ENCODE data around the gene SLC22A1.

DNA sequence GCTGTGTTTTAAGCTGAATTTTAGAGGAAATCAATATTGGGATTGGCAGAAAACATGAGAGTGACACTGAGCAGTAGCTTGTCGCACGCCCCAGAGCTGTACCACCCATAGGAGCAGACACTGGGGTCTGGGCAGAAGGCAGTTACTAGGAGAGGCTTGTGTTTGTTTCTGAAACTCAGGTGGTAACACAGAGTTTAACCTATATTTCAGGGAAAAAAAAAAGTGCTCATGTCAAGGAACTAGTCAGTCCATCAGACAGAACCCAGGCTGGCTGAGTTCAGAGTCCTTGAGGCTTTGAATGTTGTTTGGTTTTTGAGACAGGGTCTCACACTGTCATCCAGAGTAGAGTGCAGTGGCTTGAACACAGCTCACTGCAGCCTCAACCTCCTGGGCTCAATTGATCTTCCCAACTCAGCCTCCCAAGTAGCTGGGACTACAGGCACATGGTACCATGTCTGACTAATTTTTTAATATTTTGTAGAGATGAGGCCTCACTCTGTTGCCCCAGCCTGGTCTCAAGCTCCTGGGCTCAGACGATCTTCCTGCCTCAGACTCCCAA lies 6.6 kb downstream of the SLC22A1 start:
- TF ChIP-seq EZH2 (IDR thresholded peaks at IDR 0.05; ENCODE audit: borderline replicate concordance, insufficient read depth, low read length, poor library complexity, severe bottlenecking) (no peak), TAF1 (IDR thresholded peaks at IDR 0.05; ENCODE audit: low read depth) (no peak), RAD21 (conservative IDR thresholded peaks at IDR 0.05) (no peak), POLR2AphosphoS5 (IDR thresholded peaks at IDR 0.05) (no peak), EP300 (conservative IDR thresholded peaks at IDR 0.05; ENCODE audit: poor library complexity, severe bottlenecking) (no peak)
- TF ChIP-seq, protein P1, sequence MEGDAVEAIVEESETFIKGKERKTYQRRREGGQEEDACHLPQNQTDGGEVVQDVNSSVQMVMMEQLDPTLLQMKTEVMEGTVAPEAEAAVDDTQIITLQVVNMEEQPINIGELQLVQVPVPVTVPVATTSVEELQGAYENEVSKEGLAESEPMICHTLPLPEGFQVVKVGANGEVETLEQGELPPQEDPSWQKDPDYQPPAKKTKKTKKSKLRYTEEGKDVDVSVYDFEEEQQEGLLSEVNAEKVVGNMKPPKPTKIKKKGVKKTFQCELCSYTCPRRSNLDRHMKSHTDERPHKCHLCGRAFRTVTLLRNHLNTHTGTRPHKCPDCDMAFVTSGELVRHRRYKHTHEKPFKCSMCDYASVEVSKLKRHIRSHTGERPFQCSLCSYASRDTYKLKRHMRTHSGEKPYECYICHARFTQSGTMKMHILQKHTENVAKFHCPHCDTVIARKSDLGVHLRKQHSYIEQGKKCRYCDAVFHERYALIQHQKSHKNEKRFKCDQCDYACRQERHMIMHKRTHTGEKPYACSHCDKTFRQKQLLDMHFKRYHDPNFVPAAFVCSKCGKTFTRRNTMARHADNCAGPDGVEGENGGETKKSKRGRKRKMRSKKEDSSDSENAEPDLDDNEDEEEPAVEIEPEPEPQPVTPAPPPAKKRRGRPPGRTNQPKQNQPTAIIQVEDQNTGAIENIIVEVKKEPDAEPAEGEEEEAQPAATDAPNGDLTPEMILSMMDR (IDR thresholded peaks at IDR 0.05; ENCODE audit: poor library complexity, severe bottlenecking): no peak
